DND-41 (cell line): ENCODE results near the gene PRR30.

Experiments
- ATAC-seq: fragments of 200-7000 bp; cut with Tn5 transposase; 3 replicates; pipeline ENCODE4 v1.9.1; 2021; ENCODE audit warnings: low read depth; ENCODE audit not compliant: insufficient read depth
- DNase-seq: peaks from one replicate; pipeline ENCODE4 v3.0.0-alpha.2; 2020
- H2AFZ ChIP-seq: 2 replicates; pipeline ENCODE4 v1.6.0; 2012; ENCODE audit warnings: low read depth, low read length
- H3K27ac ChIP-seq: 2 replicates; pipeline ENCODE4 v1.5.1; 2012; ENCODE audit warnings: low read length, inconsistent platforms
- H3K27me3 ChIP-seq: fragments of 200-600 bp; sonication (generic); 2 replicates; pipeline ENCODE4 v1.6.0; 2012; ENCODE audit warnings: low read length, mild to moderate bottlenecking, inconsistent platforms; ENCODE audit not compliant: insufficient read depth, poor library complexity
- H3K36me3 ChIP-seq: 2 replicates; pipeline ENCODE4 v1.5.1; 2012; ENCODE audit warnings: low read length, inconsistent platforms; ENCODE audit not compliant: insufficient read depth
- H3K4me1 ChIP-seq: 2 replicates; pipeline ENCODE4 v1.5.1; 2012; ENCODE audit warnings: mild to moderate bottlenecking, low read length; ENCODE audit not compliant: insufficient read depth
- H3K4me2 ChIP-seq: 2 replicates; pipeline ENCODE4 v1.6.0; 2012; ENCODE audit warnings: mild to moderate bottlenecking, moderate library complexity, low read length, inconsistent platforms; ENCODE audit not compliant: insufficient read depth
- H3K4me3 ChIP-seq, 2 experiments: fragments of 200-600 bp in 1 of 2; shearing (Covaris generic) in 1 of 2; 2 replicates each; pipeline ENCODE4 v1.5.1; 2012 to 2016; ENCODE audit warnings: inconsistent platforms in 2 of 2, low read length in 2 of 2, mild to moderate bottlenecking in 2 of 2, low read depth in 1 of 2, moderate library complexity in 1 of 2
- H3K79me2 ChIP-seq: 2 replicates; pipeline ENCODE4 v1.6.0; 2012; ENCODE audit warnings: low read length, inconsistent platforms; ENCODE audit not compliant: insufficient read depth
- H3K9ac ChIP-seq: 2 replicates; pipeline ENCODE4 v1.6.0; 2012; ENCODE audit warnings: low read depth, mild to moderate bottlenecking, inconsistent platforms, low read length, moderate library complexity
- H3K9me3 ChIP-seq: 2 replicates; pipeline ENCODE4 v1.5.1; 2012; ENCODE audit warnings: low read length, moderate library complexity, mild to moderate bottlenecking, inconsistent platforms; ENCODE audit not compliant: insufficient read depth, severe bottlenecking
- H4K20me1 ChIP-seq: 2 replicates; pipeline ENCODE4 v1.6.0; 2012; ENCODE audit warnings: low read length; ENCODE audit not compliant: insufficient read depth
- EZH2 ChIP-seq: IDR thresholded peaks from 3 replicates; pipeline ENCODE4 v1.6.1; 2012; ENCODE audit warnings: borderline replicate concordance, low read depth, mild to moderate bottlenecking, moderate library complexity, low read length, inconsistent platforms; ENCODE audit not compliant: severe bottlenecking
- TF ChIP-seq, protein P1 (sequence below): IDR thresholded peaks from 2 replicates; pipeline ENCODE4 v1.5.1; 2012; ENCODE audit warnings: borderline replicate concordance, low read length, moderate library complexity, mild to moderate bottlenecking; ENCODE audit not compliant: poor library complexity, severe bottlenecking; ENCODE audit errors: extremely low read depth

Gene PRR30

DNA sequence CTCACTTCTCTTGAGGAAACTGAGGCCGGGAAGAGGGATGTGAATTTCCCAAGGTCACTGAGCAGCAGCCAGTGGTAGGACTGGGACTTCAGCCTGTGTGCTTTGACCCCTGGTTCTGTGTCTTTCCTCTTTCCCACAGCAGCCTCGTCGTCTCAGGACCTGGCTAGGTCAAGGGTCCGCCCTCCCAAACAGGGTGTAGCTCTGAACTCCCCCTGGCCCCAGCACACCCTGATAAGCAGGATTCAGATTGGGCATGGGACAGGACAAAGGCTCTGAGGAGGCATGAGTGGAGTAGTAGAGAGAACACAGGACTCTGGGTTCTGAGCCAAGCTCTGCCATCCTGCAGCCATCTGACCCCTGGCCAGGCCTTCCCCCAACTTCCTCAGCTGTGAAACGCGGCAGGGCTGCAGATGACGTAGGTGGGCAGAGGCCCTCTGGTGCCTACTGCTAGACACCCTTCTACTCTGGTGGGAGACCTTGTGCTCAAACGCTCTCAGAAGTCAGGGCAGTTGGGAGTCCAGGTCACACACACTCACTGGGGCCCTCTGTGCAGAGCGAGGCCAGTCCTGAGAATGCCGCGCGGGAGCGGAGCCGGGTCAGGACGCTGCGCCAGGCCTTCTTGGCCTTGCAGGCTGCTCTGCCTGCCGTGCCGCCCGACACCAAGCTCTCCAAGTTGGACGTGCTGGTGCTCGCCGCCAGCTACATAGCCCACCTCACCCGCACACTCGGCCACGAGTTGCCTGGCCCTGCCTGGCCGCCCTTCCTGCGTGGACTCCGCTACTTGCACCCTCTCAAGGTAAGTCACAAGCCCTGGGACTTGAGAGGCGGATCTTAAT is 10.6 kb upstream of the PRR30 start:
- Histone ChIP-seq H4K20me1 (no peaks in the 10 kb centered on the region), H3K9ac (no peak overlapping the region), H3K9me3 (no peaks in the 10 kb centered on the region), H3K4me2 (no peak overlapping the region), H2AFZ (no peak overlapping the region), H3K27ac (no peak overlapping the region), H3K4me3 (no peak overlapping the region), H3K4me1 (no peaks in the 10 kb centered on the region), H3K36me3 (no peaks in the 10 kb centered on the region), H3K79me2 (no peaks in the 10 kb centered on the region), H3K27me3 (peaks cover 2% of the 10 kb centered on the region)
- no peak for DNase-seq
- TF ChIP-seq EZH2: no peak
- TF ChIP-seq, protein P1, sequence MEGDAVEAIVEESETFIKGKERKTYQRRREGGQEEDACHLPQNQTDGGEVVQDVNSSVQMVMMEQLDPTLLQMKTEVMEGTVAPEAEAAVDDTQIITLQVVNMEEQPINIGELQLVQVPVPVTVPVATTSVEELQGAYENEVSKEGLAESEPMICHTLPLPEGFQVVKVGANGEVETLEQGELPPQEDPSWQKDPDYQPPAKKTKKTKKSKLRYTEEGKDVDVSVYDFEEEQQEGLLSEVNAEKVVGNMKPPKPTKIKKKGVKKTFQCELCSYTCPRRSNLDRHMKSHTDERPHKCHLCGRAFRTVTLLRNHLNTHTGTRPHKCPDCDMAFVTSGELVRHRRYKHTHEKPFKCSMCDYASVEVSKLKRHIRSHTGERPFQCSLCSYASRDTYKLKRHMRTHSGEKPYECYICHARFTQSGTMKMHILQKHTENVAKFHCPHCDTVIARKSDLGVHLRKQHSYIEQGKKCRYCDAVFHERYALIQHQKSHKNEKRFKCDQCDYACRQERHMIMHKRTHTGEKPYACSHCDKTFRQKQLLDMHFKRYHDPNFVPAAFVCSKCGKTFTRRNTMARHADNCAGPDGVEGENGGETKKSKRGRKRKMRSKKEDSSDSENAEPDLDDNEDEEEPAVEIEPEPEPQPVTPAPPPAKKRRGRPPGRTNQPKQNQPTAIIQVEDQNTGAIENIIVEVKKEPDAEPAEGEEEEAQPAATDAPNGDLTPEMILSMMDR: no peak
- no peak for ATAC-seq

DNA sequence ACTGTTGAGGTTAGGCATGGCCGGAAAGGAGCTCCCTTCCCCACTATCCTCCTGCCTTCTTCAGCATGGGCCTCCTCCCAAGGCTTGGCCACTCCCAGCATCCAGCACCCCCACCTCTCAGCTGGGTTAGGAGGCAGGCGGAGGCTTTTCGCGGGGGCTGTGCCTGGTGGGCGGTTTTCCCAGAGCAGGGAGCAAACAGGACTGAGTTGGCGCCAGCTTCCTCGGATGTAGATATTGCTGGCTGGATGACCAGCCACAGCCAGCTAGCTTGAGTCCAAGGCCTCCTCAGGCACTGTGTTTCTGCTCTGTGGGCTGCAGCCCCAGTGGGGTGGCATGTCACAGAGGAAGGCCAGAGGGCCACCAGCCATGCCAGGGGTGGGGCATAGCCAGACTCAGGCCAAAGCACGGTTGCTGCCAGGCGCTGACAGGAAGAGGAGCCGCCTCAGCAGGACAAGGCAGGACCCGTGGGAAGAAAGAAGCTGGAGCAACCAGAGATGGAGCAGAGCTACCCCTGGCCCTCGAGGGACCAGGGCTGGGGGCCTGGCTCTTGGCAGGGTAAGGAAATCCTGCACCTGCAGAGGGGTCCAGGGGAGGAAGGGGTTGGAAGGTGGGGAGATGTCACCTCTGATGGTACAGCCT is 9.7 kb upstream of the PRR30 start, which contains the start of gene TCF23:
TSS of gene TCF23 (plus strand) at position 204 of the 639 bp plus-strand sequence. CDS start at position 334, 130 bp downstream.
- no peak for DNase-seq
- Histone ChIP-seq H3K36me3 (no peaks in the 10 kb centered on the region), H3K79me2 (no peaks in the 10 kb centered on the region), H3K4me2 (no peak within 1 kb of the TSS), H3K27ac (no peak within 1 kb of the TSS), H2AFZ (no peak within 1 kb of the TSS), H3K9ac (no peak within 1 kb of the TSS), H4K20me1 (no peaks in the 10 kb centered on the region), H3K9me3 (no peaks in the 10 kb centered on the region), H3K4me1 (no peaks in the 10 kb centered on the region), H3K27me3 (peaks cover 2% of the 10 kb centered on the region), H3K4me3 (no peak within 1 kb of the TSS)
- TF ChIP-seq, protein P1: no peak
- TF ChIP-seq EZH2: no peak
- no peak for ATAC-seq

DNA sequence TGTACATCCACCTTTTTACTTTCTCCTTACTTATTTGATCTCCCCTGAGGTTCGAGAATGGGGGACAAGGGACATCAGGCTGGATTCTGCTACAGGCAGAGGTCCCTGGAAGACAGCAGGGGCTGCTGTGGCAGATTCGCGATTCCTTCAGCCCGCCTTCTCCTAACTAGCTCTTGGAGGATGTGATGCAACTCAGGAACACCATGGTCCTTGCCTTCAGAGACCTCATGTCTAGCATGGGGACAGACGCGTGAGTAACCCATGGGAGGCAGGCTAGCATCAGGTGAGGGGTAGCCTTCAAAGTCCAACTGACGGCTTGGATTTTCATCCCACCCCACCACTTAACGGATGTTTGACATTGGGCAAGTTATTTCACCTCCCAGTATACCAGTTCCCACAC is 8.7 kb upstream of the PRR30 start:
- no peak for ATAC-seq
- DNase-seq: no peak
- no peak overlapping the region for H3K27ac ChIP-seq
- no peak overlapping the region for H3K4me3 ChIP-seq
- TF ChIP-seq, protein P1: no peak
- TF ChIP-seq EZH2: no peak
- no peaks in the 10 kb centered on the region for H3K4me1 ChIP-seq
- no peaks in the 10 kb centered on the region for H3K36me3 ChIP-seq
- H2AFZ ChIP-seq: no peak overlapping the region
- peaks cover 6% of the 10 kb centered on the region for H3K27me3 ChIP-seq
- no peaks in the 10 kb centered on the region for H4K20me1 ChIP-seq
- no peaks in the 10 kb centered on the region for H3K9me3 ChIP-seq
- no peak overlapping the region for H3K9ac ChIP-seq
- H3K4me2 ChIP-seq: no peak overlapping the region
- no peaks in the 10 kb centered on the region for H3K79me2 ChIP-seq
